Endothelial cell of umbilical vein (primary cell): ENCODE measurements around the gene SLC39A12. TPM values are rescaled to one million over a fixed set of nuclear protein-coding genes. Genes with fewer than 3 reads are reported as not detected.

Experiments used
- BruUV-seq: library from RNA; stranded (reverse); fragments of 400-500 nt; replicated peaks from 2 replicates; lab custom pipeline; 2021; lab: Mats Ljungman, UMichigan
- CTCF ChIA-PET: fragments of 300-600, 350-600 bp; sonication (Branson Sonifier 250); formaldehyde crosslinking; loops from one replicate; lab custom pipeline; 2021; ENCODE audit warnings: antibody characterized with exemption, inconsistent platforms; lab: Charles Lee
- POLR2A ChIA-PET: fragments of 300-600, 350-600 bp; sonication (Branson Sonifier 250); formaldehyde crosslinking; loops from one replicate; lab custom pipeline; 2021; ENCODE audit warnings: antibody characterized with exemption, inconsistent platforms; lab: Charles Lee
- DNase-seq: peaks from one replicate; pipeline ENCODE4 v3.0.0-alpha.2; 2011; ENCODE audit warnings: low read depth, low spot score
- FAIRE-seq: peaks from 2 replicates; lab custom pipeline; 2011; peaks lifted over from hg19 to GRCh38; lab: Jason Lieb, UNC
- H2AFZ ChIP-seq: 2 replicates; pipeline ENCODE4 v1.6.0; 2012; ENCODE audit warnings: low read depth, low read length, control low read depth, inconsistent platforms
- H3K27ac ChIP-seq: 2 replicates; pipeline ENCODE4 v1.5.1; 2011; ENCODE audit warnings: low read depth, mild to moderate bottlenecking, control low read depth, low read length, moderate library complexity; ENCODE audit not compliant: insufficient read depth
- H3K27me3 ChIP-seq, 2 experiments: 2 replicates each; pipeline versions ENCODE4 v1.6.0 to v1.6.1; 2011; ENCODE audit warnings: low read length in 2 of 2, mixed read lengths in 1 of 2; ENCODE audit not compliant: control insufficient read depth in 2 of 2, insufficient read depth in 2 of 2
- H3K36me3 ChIP-seq, 2 experiments: 2 replicates in 1 of 2; 3 replicates in 1 of 2; pipeline ENCODE4 v1.5.1; 2011; ENCODE audit warnings: low read length in 2 of 2, mild to moderate bottlenecking in 1 of 2, moderate library complexity in 1 of 2; ENCODE audit not compliant: control insufficient read depth in 2 of 2, insufficient read depth in 2 of 2; ENCODE audit errors: extremely low read depth in 1 of 2
- H3K4me1 ChIP-seq: 3 replicates; pipeline ENCODE4 v1.5.1; 2011; ENCODE audit warnings: mild to moderate bottlenecking, low read length; ENCODE audit not compliant: control insufficient read depth, insufficient read depth; ENCODE audit errors: extremely low read depth
- H3K4me2 ChIP-seq: 2 replicates; pipeline ENCODE4 v1.6.1; 2011; ENCODE audit warnings: low read length, control low read depth, mixed read lengths; ENCODE audit not compliant: insufficient read depth
- H3K4me3 ChIP-seq, 3 experiments: fragments of 200-600 bp in 1 of 3; sonication (generic), shearing (Covaris generic) in 1 of 3; replicated peaks in 1 of 3; 2 replicates each; pipeline ENCODE4 v1.5.1; 2011 to 2016; ENCODE audit warnings: control low read depth in 3 of 3, low read length in 3 of 3, mild to moderate bottlenecking in 2 of 3, inconsistent platforms in 1 of 3, low read depth in 1 of 3, moderate library complexity in 1 of 3; ENCODE audit not compliant: insufficient read depth in 1 of 3
- H3K79me2 ChIP-seq: 2 replicates; pipeline ENCODE4 v1.6.0; 2012; ENCODE audit warnings: low read length, inconsistent platforms; ENCODE audit not compliant: control insufficient read depth, insufficient read depth
- H3K9ac ChIP-seq: replicated peaks from 2 replicates; pipeline ENCODE3; 2011; ENCODE audit warnings: low read length, control low read depth; ENCODE audit not compliant: insufficient read depth; ENCODE audit errors: extremely low read depth
- H3K9me1 ChIP-seq: replicated peaks from 3 replicates; pipeline ENCODE4 v1.6.0; 2011; ENCODE audit warnings: mild to moderate bottlenecking, low read length; ENCODE audit not compliant: control insufficient read depth, insufficient read depth; ENCODE audit errors: extremely low read depth
- H3K9me3 ChIP-seq: replicated peaks from 2 replicates; pipeline ENCODE4 v1.5.1; 2012; ENCODE audit warnings: low read length, inconsistent platforms; ENCODE audit not compliant: control insufficient read depth, insufficient read depth
- H4K20me1 ChIP-seq: replicated peaks from 2 replicates; pipeline ENCODE3; 2011; ENCODE audit warnings: mild to moderate bottlenecking, low read length; ENCODE audit not compliant: control insufficient read depth, insufficient read depth; ENCODE audit errors: extremely low read depth
- EZH2 ChIP-seq: IDR thresholded peaks from 2 replicates; pipeline ENCODE4 v1.6.1; 2012; ENCODE audit warnings: borderline replicate concordance, low read depth, mild to moderate bottlenecking, moderate library complexity, low read length, inconsistent platforms; ENCODE audit not compliant: severe bottlenecking
- FOS ChIP-seq: IDR thresholded peaks from 2 replicates; pipeline ENCODE4 v1.6.1; 2011; ENCODE audit warnings: mild to moderate bottlenecking, low read length, moderate library complexity, borderline replicate concordance; ENCODE audit not compliant: insufficient read depth
- GATA2 ChIP-seq: IDR thresholded peaks from 2 replicates; pipeline ENCODE4 v1.7.0; 2011; ENCODE audit warnings: low read depth, mild to moderate bottlenecking, moderate library complexity, mixed read lengths, low read length; ENCODE audit not compliant: insufficient read length, insufficient read depth
- JUN ChIP-seq: IDR thresholded peaks from 2 replicates; pipeline ENCODE4 v1.6.1; 2011; ENCODE audit warnings: borderline replicate concordance, low read depth; ENCODE audit not compliant: insufficient read length, insufficient read depth
- MYC ChIP-seq: IDR thresholded peaks from one replicate; pipeline ENCODE4 v1.6.1; 2011; ENCODE audit warnings: mild to moderate bottlenecking, low read depth, low read length
- POLR2A ChIP-seq: IDR thresholded peaks from 2 replicates; pipeline ENCODE4 v1.6.1; 2012; ENCODE audit warnings: low read depth, mild to moderate bottlenecking, control low read depth, low read length
- POLR2AphosphoS5 ChIP-seq: IDR thresholded peaks from 2 replicates; pipeline ENCODE4 v1.6.1; 2012; ENCODE audit warnings: low read depth, mild to moderate bottlenecking, control low read depth, low read length, moderate library complexity; ENCODE audit not compliant: insufficient read depth
- dilution Hi-C: fragments of 300-500 bp; cut with MboI; formaldehyde crosslinking; loops from one replicate; pipeline ENCODE4 v1.15.0; 2019; ENCODE audit warnings: low sequenced_read_pairs; ENCODE audit not compliant: extremely low pct_ligation_motif_present
- intact Hi-C: fragments of 100-400 bp; cut with micrococcal nuclease; formaldehyde crosslinking; loops from one replicate; pipeline ENCODE4 v1.10.0; 2022
- polyA plus RNA-seq, 4 experiments: library from polyadenylated mRNA; depleted of rRNA in 3 of 4; stranded (reverse) in 3 of 4; unstranded in 1 of 4; fragments of >200 nt; gene quantifications; 2 replicates each; pipeline versions ENCODE4 v1.2.1 to v1.2.3, GENCODE V29; 2011 to 2012; ENCODE audit warnings: missing spikeins in 1 of 4
- total RNA-seq: library from RNA; stranded (reverse); gene quantifications from 2 replicates; pipeline ENCODE4 v1.2.3, GENCODE V29; 2021
- TF ChIP-seq, protein P1 (sequence below), 2 donors: IDR thresholded peaks; 1 replicate in 1 of 2; 2 replicates in 1 of 2; pipeline ENCODE4 v1.5.1; 2011; ENCODE audit warnings: low read length in 2 of 2, mild to moderate bottlenecking in 2 of 2, moderate library complexity in 2 of 2, control low read depth in 1 of 2, inconsistent platforms in 1 of 2, low read depth in 1 of 2; ENCODE audit not compliant: insufficient read depth in 1 of 2; ENCODE audit errors: extremely low read depth in 1 of 2
- TF ChIP-seq, protein P2 (sequence below): IDR thresholded peaks from 2 replicates; pipeline ENCODE4 v1.6.1; 2011; ENCODE audit not compliant: insufficient read depth, insufficient read length

Gene SLC39A12
- total and polyA plus RNA-seq, 2 donors (not counting 3 experiments of a cell fraction or from before 2014, with no cell fraction given), result not detected

GRCh38 chr10:18008986-18009385, 57.3 kb downstream of the SLC39A12 start:
- H4K20me1 ChIP-seq, result no peaks in the 10 kb centered on the region
- FAIRE-seq (no peak), DNase-seq (no peak)
- TF ChIP-seq POLR2A (no peak), FOS (no peak), GATA2 (no peak), EZH2 (no peak), JUN (no peak)
- TF ChIP-seq, protein P1, sequence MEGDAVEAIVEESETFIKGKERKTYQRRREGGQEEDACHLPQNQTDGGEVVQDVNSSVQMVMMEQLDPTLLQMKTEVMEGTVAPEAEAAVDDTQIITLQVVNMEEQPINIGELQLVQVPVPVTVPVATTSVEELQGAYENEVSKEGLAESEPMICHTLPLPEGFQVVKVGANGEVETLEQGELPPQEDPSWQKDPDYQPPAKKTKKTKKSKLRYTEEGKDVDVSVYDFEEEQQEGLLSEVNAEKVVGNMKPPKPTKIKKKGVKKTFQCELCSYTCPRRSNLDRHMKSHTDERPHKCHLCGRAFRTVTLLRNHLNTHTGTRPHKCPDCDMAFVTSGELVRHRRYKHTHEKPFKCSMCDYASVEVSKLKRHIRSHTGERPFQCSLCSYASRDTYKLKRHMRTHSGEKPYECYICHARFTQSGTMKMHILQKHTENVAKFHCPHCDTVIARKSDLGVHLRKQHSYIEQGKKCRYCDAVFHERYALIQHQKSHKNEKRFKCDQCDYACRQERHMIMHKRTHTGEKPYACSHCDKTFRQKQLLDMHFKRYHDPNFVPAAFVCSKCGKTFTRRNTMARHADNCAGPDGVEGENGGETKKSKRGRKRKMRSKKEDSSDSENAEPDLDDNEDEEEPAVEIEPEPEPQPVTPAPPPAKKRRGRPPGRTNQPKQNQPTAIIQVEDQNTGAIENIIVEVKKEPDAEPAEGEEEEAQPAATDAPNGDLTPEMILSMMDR (IDR thresholded peaks at IDR 0.05; ENCODE audit: extremely low read depth in 1 of 2, insufficient read depth in 1 of 2, low read depth in 1 of 2, low read length in 2 of 2), result no peak
- no peak overlapping the region for H3K9ac ChIP-seq
- no peaks in the 10 kb centered on the region for H3K9me1 ChIP-seq
- intact Hi-C loops (no loop called here), dilution Hi-C loops (no loop called here)
- H3K4me1 ChIP-seq, result peaks cover 3% of the 10 kb centered on the region
- H3K36me3 ChIP-seq, result no peaks in the 10 kb centered on the region
- H3K4me2 ChIP-seq, result no peak overlapping the region
- ChIA-PET POLR2A (no interaction called here), CTCF (no interaction called here)
- H2AFZ ChIP-seq, result no peak overlapping the region
- no peak overlapping the region for H3K27ac ChIP-seq
- no TSS peak for BruUV-seq
- no peak overlapping the region for H3K4me3 ChIP-seq
- H3K79me2 ChIP-seq, result no peaks in the 10 kb centered on the region
- no peaks in the 10 kb centered on the region for H3K9me3 ChIP-seq
- no peaks in the 10 kb centered on the region for H3K27me3 ChIP-seq

DNA sequence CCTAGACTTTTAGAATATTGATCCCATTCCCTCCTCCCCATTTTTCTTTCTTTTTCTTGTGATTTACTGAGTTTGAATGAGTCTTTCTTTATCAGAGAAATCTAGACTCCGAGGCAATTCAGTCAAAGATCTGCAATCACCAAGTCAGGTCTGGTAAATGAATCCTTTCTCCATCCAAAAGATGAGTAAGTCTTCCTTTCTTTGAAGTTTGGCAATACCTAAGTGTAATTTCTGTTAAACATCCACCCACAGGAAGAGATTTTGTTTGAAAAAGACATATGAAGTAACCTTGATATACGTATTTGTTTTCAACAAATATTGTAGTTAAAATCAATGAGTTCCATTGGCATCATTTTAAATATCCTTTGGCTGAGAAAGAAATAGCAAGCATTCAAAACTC, 58.3 kb downstream of the SLC39A12 start:
- Histone ChIP-seq H3K9me1 (no peaks in the 10 kb centered on the region), H2AFZ (no peak overlapping the region), H3K27me3 (no peaks in the 10 kb centered on the region), H3K36me3 (no peaks in the 10 kb centered on the region), H3K9me3 (no peaks in the 10 kb centered on the region), H3K4me3 (no peak overlapping the region), H3K79me2 (no peaks in the 10 kb centered on the region), H3K4me2 (no peak overlapping the region), H4K20me1 (no peaks in the 10 kb centered on the region), H3K9ac (no peak overlapping the region), H3K4me1 (peaks cover 3% of the 10 kb centered on the region), H3K27ac (no peak overlapping the region)
- DNase-seq (no peak), FAIRE-seq (no peak)
- CTCF ChIA-PET, result no interaction called here
- dilution Hi-C loops (no loop called here), intact Hi-C loops (no loop called here)
- BruUV-seq, result no TSS peak
- POLR2A ChIA-PET, result no interaction called here
- TF ChIP-seq GATA2 (no peak), FOS (no peak), JUN (no peak), POLR2A (no peak), MYC (no peak), POLR2AphosphoS5 (no peak), EZH2 (no peak)
- TF ChIP-seq, protein P2, sequence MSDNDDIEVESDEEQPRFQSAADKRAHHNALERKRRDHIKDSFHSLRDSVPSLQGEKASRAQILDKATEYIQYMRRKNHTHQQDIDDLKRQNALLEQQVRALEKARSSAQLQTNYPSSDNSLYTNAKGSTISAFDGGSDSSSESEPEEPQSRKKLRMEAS, result no peak
